GM21381 (cell line): ENCODE results near the gene MTHFD1L.

Source experiments
- ATAC-seq: cut with Tn5 transposase; IDR thresholded peaks from one replicate; pipeline ENCODE4 v1.9.1; 2021; ENCODE audit warnings: mild to moderate bottlenecking, moderate library complexity; ENCODE audit not compliant: unreplicated experiment

MTHFD1L gene

GRCh38 chr6:150865043-150865405 lies 478 bp upstream of the MTHFD1L start:
- no peak for ATAC-seq

DNA sequence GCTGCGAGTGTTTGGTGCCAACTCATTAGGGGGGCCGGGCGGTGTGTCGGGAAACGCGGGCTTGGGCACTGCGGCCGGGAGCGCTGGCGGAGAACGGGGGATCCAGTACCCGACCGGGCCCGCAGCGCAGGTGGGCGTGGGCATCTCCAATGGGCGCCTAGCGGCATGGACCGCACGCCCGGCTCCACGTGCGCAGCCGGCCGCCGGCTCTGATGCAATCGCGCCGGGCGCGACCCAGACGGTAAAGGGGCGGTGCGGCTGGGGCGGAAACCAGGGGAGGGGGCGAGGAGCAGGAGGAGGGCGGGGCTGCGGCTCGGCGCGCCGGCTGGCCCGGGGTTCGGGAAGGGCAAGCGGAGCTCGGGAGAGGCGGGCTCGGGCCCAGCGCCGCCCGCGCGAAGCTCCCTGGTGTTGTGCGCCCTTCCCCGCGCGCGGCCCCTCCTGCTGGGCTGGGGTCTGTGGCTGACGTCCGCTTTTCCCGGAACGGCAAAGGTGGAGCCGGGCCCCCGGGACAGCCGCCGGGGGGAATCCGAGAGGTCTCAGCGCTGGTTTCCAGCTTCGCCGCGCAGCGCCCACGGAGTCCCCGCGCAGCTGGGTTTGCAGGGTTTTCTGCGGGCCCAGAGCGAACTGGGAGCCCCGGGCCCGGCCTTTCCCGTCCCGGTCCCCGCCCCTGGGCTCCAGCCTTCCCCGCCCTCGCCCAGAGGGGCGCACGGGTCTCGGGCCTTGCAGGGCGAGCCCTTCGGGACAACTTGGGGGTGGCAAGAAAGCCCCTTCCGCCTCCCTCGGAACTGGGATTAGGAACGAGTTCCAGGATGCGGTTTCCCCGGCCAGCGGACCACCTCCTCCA lies 867 bp downstream of the MTHFD1L start:
- peak; percentile 68 for ATAC-seq

- no peak for ATAC-seq
Observed at GRCh38 chr6:150866991-150867501, 1.5 kb downstream of the MTHFD1L start.

DNA sequence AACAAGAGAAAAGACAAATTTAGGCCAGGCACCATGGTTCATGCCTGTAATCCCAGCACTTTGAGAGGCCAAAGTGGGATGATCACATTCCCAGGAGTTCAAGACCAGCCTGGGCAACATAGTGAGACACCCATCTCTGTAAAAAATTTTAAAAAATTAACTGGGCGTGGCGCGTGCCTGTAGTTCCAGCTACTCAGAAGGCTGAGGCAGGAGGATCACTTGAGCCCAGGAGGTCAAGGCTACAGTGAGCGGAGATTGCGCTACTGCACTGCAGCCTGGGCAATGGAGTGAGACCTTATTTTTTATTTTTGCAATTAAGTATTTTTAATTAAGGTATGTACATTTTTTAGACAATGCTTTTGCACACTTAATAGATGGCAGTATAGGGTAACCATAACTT lies 3.3 kb downstream of the MTHFD1L start:
- no peak for ATAC-seq

DNA sequence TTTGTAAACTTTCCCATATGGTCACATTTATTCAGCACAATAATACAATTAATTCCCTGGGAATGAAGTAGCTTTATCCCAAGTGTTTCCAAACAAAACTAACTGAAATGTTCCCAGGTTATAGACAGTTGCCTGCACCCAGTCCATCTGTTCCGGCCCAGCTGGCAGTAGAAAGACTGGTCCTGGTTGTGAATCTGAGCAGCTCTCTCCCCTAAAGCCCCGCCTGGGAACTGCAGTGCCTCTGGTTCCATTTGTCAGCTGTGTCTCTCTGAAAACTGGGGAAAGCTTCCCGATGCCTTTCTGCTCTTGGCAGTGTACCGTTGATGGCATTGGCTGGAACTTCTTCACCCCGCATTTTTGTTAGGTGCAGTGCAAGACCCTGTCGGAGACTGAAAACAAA lies 8.7 kb downstream of the MTHFD1L start:
- no peak for ATAC-seq

- no peak for ATAC-seq
Observed at GRCh38 chr6:150875841-150876240, 10.3 kb downstream of the MTHFD1L start.

DNA sequence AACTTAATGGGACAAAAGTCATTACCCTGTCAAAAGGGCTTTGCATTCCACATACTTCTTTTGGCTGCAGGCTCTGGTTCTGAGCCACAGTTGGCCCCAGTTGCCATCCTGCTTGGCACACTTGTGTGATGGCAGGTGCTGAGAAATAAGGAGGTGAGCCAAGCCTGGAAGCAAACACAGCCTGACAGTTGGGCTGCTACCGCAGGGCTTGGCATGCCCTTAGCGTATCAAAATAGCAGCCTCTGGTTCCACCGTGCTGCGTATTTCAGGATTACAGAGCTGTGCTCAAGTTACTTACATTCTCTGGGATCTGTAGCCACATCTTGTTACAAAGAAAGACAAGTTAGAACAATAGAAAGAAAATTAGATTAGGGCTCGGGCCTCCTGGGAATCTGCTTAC lies 11.1 kb downstream of the MTHFD1L start:
- ATAC-seq, result no peak

GRCh38 chr6:150877928-150878327 lies 12.4 kb downstream of the MTHFD1L start:
- ATAC-seq, result no peak

DNA sequence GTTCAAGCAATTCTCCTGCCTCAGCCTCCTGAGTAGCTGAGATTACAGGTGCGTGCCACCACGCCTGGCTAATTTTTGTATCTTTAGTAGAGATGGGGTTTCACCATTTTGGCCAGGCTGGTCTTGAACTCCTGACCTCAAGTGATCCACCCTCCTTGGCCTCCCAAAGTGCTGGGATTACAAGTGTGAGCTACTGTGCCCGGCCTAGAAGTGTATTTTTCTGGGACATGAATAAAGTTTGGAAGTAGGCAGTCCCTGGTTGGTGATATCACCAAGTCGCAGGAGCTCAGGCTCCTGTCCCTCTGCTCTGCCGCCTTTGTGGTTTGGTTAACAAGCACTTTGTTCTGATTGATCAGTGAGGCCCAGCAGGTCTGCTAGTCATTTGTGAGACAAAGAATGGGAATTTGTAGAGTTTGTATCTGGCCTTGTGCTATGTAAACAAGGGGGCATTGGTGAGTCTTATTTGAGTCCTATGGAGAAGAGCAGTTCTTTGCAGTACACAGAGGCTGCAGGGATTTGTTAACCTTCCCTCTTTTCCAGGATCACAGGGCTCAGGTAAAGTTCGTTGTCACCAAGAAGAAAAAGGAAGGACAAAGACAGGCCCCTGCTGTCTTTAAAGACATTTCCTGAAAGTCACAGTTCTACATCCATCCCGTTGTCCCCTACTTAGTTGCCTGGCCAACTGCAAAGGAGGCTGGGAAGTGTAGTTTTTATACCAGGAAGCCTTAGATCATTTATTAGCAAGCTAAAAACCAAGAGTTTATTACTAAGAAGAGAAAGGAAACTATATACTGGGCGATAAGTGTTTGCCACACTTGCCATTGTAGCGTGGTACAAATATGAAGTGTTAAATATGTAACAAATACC lies 13.1 kb downstream of the MTHFD1L start:
- no peak for ATAC-seq

GRCh38 chr6:150880336-150880735 lies 14.8 kb downstream of the MTHFD1L start:
- no peak for ATAC-seq

GRCh38 chr6:150881911-150882481 lies 16.5 kb downstream of the MTHFD1L start:
- ATAC-seq, result no peak

DNA sequence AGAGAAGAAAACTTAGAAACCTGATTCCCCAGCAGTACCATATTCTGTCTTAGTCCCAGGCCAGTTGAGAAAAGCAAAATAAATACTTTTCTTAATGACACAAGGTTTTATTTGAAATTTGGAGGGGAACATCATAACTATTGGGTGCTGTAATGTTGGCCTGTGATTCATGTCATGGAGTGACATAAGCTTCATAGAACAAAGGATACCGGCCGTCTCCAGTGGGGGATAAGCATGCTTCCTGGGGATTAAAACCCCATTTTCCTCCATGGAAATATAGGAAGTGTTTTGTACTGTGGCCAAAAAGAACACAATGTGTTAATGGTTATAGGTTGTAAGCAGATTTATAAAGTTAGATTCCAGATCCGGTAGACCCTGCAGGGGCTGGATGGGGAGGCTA lies 18.0 kb downstream of the MTHFD1L start:
- ATAC-seq, result no peak

DNA sequence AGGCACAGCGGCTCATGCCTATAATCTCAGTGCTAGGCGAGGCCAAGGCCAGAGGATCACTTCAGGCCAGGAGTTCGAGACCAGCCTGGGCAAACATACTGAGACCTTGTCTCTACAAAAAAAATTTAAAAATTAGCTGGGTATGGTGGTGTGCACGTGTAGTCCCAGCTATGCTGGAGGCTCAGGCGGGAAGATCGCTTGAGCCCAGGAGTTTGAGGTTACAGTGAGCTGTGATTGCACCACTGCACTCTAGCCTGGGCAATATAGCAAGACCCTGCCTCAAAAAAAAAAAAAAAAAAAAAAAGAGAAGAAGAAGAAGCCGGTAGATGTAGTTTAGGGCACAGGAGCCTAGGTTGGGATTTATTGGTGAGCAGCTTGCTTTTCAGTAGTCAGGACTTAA lies 20.7 kb downstream of the MTHFD1L start:
- ATAC-seq, result no peak

DNA sequence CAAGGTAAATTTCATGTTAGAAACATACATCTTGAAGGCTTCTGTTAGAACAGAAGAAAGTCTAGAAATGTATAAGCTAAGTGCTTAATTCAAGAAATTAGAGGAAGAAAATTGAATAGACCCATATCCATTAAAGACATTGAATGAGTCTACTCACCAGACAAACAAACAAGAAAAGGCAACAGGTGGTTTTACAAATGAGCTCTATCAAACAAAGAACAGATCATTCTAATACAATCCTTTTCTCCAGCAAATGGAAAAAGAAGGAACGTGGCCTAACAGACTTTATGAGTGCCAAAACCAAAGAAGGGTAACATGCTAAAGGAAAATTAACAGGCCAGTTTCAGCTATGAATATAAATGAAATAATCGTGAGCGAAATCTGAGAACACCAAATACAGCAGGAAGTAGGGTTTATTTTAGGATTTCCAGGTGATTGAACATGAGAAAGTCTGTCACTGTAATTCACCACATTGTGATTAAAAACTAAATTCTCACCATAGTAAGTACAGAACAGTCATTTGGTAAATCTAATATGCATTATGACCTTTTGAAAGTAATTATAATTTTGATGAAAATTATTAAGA lies 22.6 kb downstream of the MTHFD1L start:
- peak; percentile 57 for ATAC-seq

- no peak for ATAC-seq
Observed at GRCh38 chr6:150890346-150890745, 24.8 kb downstream of the MTHFD1L start.

- ATAC-seq, result no peak
Observed at GRCh38 chr6:150891888-150892485, 26.5 kb downstream of the MTHFD1L start.

DNA sequence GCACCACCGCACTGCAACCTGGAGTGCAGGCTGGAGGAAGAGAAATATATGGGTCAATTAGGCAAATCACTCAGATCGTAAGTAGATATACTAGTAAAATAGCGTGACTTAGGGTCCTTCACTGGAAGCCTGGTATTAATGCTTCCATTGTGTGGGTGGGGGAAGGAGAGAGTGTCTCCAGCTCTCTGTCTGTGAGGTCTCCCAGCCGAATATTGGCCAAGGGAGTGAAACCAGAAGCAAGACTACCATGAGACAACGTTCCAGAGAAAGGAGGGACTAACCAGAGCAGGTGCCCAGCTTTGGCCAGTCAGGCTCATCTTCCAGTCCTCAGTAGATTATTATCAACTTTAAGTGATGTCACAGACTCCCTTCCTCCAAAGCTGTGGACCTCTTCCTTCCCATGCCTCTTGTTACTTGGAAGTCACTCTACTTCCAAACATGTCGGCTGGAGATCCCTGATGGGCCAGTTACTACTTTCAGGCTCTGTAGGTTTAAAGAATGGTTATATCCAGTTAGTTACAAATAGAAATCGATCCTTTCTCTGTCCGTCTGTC lies 28.8 kb downstream of the MTHFD1L start:
- no peak for ATAC-seq

GRCh38 chr6:150894935-150895552 lies 29.5 kb downstream of the MTHFD1L start:
- peak; percentile 57 for ATAC-seq

- ATAC-seq, result no peak
Observed at GRCh38 chr6:150895928-150896632, 30.6 kb downstream of the MTHFD1L start.
